ENCODE measurements around the gene NEK6.

GRCh38 chr9:124323904-124324303 lies 66.2 kb downstream of the NEK6 start:
- TF ChIP-seq CTCF (conservative IDR thresholded peaks at IDR 0.05; ENCODE audit: low read depth, low read length) (no peak), EZH2 (IDR thresholded peaks at IDR 0.05; ENCODE audit: low read length, unreplicated experiment) (no peak), EZH2phosphoT487 (IDR thresholded peaks at IDR 0.05; ENCODE audit: borderline replicate concordance, low read length) (no peak)
